Sciatic nerve (tissue), 2 donors: ENCODE data around the gene MEI1. TPM values are rescaled to one million over a fixed set of nuclear protein-coding genes. Genes with fewer than 3 reads are reported as not detected.

Experiments used
- ATAC-seq: fragments of 200-7000 bp; cut with Tn5 transposase; one replicate; pipeline ENCODE4 v1.9.1; 2020; ENCODE audit warnings: mild to moderate bottlenecking, moderate library complexity
- DNase-seq: peaks from one replicate; pipeline ENCODE4 v3.0.0-alpha.2; 2020; ENCODE audit warnings: low spot score
- intact Hi-C: fragments of 100-400 bp; cut with DNase I; formaldehyde crosslinking; loops from one replicate; pipeline ENCODE4 v1.14.2; 2022
- total RNA-seq: library from RNA; stranded (reverse); fragmentation: NEBNext Ultra II Directional; extraction: Animal tissue kit (Norgen Biotek cat#: 25700); gene quantifications from one replicate; pipeline ENCODE4 v1.2.1, GENCODE V29; 2021
- donor health status: DM: no; HTN: no; CAD: no.
- donor health status: DM: no; HTN: no; CAD: no.

The MEI1 gene
- total RNA-seq, 1 donor from 2014 or later = 2.9 TPM

DNA sequence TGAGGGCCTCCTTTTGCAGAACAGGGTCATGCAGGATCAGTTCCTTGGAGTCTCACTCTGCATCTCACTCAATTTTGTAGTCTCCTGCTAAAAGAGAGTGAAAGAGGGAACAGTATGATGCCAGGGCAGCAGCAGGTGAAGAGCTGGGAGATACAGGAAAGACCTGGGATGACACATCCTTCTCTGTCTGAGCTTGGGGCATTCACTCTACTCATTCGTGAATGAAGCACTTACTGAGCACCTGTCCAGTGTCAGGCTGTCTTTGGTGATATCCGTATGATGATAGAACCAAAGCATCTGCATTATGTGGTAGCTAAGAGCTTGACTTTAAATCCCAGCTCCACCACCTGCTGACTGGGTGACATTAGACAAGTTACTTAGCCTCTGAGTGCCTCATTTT, 148.0 kb downstream of the MEI1 start:
- DNase-seq = no peak
- intact Hi-C loops = loop anchor here (5.0 kb wide), 1 partner anchor 610 kb away; no protein-coding TSS in a partner anchor
- no peak for ATAC-seq

- intact Hi-C loops = loop anchor here (5.0 kb wide), 1 partner anchor 611 kb away; no protein-coding TSS in a partner anchor
- DNase-seq = peak; percentile 67
- ATAC-seq = peak; percentile 85
Observed at GRCh38 chr22:41848468-41848867, 149.2 kb downstream of the MEI1 start.

Other genes with a start within 250 kb of the MEI1 start
- gene PHF5A, start 230.8 kb upstream of the MEI1 start, total RNA-seq = 26.9 TPM
- gene ACO2, start 230.4 kb upstream of the MEI1 start, total RNA-seq = 68.0 TPM
- 26.6 TPM for gene POLR3H, start 155.0 kb upstream of the MEI1 start, total RNA-seq
- 1.6 TPM for gene CSDC2, start 138.5 kb upstream of the MEI1 start, total RNA-seq
- gene PMM1, start 109.7 kb upstream of the MEI1 start, total RNA-seq = 28.4 TPM
- gene DESI1, start 78.5 kb upstream of the MEI1 start, total RNA-seq = 28.8 TPM
- 125 TPM for gene XRCC6, start 78.2 kb upstream of the MEI1 start, total RNA-seq
- 97.2 TPM for gene SNU13, start 10.6 kb upstream of the MEI1 start, total RNA-seq
- 8.4 TPM for gene CCDC134, start 101.2 kb downstream of the MEI1 start, total RNA-seq
- 206 TPM for gene SREBF2, start 133.6 kb downstream of the MEI1 start, total RNA-seq
- 0.40 TPM for gene SHISA8, start 215.6 kb downstream of the MEI1 start, total RNA-seq
- gene TNFRSF13C, start 227.3 kb downstream of the MEI1 start, total RNA-seq = 1.2 TPM
- not detected for gene CENPM, start 247.6 kb downstream of the MEI1 start, total RNA-seq